ENCODE results near the gene BUD23.
"Not testable (repeated sequence)": the region's sequence is repeated elsewhere in the genome, so short reads cannot be mapped to it uniquely, and the experiment has no call there.

The BUD23 gene

GRCh38 chr7:73699370-73700068 is 16.1 kb downstream of the BUD23 start:
- no peak for DNase-seq (ENCODE audit: extremely low read depth in 1 of 2, low read depth in 1 of 2)

DNA sequence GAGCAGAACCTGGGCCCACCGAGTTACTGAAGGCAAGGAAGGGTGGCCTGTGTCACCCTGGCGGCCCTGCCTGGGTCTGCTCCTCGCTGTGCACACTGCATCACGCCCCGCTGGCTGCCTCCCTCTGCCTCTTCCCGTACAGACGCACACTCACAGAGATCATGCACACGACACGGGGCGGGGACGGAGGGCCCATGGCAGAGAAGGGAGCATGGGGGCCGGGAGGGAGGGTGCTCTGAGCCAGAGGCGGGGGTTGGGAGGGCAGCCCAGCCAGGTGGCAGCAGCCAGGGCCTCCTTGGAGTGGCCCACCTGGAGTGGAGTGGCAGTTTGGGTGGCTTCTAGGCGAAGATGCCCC is 16.6 kb downstream of the BUD23 start:
- no peak for DNase-seq (ENCODE audit: extremely low read depth in 1 of 2, low read depth in 1 of 2)

GRCh38 chr7:73700581-73701134 is 17.3 kb downstream of the BUD23 start:
- no peak for DNase-seq (ENCODE audit: extremely low read depth in 1 of 2, low read depth in 1 of 2)

GRCh38 chr7:73701357-73701995 is 18.1 kb downstream of the BUD23 start:
- DNase-seq (ENCODE audit: extremely low read depth in 1 of 2, low read depth in 1 of 2), result no peak

DNA sequence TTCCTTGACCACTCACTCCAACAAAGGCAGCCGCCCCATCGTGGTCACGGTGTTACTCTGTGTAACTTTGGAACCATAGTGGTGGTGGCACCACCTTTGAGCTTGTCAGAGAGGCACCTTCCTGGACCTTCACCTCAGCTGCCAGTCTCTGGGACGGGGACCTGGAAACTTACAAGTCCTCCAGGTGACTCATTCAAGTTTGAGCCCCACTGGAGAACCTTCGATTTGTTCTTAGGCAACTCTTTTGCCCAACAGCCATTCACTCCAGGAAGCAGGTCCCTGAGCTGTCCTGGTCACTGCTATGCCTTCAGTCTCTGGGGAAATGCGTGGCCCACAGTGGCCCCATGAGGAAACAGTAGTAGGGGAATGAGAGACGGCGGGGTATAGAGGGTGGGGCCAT is 18.8 kb downstream of the BUD23 start:
- no peak for DNase-seq (ENCODE audit: extremely low read depth in 1 of 2, low read depth in 1 of 2)

DNA sequence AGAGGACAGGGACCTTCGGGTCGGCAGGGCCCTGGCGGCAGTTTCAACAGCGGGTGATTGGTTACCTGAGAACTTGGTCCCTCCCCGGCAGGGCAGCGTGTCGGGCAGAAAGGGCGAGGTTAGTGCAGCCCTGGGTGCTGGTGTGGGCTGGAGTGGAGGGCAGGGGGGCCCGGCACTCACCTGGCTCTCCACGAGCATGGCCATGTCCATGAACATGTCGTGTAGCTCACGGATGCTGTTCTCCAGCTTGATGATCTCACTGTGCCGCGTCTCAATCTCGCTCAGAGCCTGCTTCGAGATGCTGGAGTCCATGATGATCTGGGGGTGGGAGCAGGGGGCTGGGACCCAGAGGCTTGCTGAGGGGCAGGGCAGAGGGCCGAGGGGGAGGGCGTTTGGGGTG is 19.3 kb downstream of the BUD23 start:
- DNase-seq (ENCODE audit: extremely low read depth in 1 of 2, low read depth in 1 of 2), result no peak

GRCh38 chr7:73703225-73703624 is 19.8 kb downstream of the BUD23 start:
- DNase-seq (ENCODE audit: extremely low read depth in 1 of 2, low read depth in 1 of 2), result no peak

GRCh38 chr7:73703757-73704639 is 20.6 kb downstream of the BUD23 start:
- DNase-seq (ENCODE audit: extremely low read depth in 1 of 2, low read depth in 1 of 2), result no peak

GRCh38 chr7:73704640-73705550 is 21.5 kb downstream of the BUD23 start:
- DNase-seq (ENCODE audit: extremely low read depth in 1 of 2, low read depth in 1 of 2), result no peak

DNA sequence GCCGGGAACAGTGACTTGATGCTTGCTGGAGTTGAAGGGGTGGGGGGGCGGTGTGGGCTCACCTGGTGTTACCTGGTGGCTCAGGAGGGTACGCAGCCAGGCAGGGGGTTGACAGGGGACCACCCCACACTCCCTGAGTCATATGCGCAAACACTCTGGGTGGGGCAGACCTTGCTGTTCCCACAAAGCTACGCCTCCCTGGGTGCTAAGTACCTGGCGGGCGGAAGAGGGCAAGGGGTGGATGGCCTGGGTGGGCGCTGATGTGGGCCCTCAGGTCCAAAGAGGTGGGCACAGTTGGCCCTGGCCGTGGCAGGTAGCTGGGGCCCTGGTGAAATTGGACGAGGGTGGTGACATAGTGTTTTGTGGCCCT is 22.1 kb downstream of the BUD23 start:
- DNase-seq (ENCODE audit: extremely low read depth in 1 of 2, low read depth in 1 of 2), result no peak

DNA sequence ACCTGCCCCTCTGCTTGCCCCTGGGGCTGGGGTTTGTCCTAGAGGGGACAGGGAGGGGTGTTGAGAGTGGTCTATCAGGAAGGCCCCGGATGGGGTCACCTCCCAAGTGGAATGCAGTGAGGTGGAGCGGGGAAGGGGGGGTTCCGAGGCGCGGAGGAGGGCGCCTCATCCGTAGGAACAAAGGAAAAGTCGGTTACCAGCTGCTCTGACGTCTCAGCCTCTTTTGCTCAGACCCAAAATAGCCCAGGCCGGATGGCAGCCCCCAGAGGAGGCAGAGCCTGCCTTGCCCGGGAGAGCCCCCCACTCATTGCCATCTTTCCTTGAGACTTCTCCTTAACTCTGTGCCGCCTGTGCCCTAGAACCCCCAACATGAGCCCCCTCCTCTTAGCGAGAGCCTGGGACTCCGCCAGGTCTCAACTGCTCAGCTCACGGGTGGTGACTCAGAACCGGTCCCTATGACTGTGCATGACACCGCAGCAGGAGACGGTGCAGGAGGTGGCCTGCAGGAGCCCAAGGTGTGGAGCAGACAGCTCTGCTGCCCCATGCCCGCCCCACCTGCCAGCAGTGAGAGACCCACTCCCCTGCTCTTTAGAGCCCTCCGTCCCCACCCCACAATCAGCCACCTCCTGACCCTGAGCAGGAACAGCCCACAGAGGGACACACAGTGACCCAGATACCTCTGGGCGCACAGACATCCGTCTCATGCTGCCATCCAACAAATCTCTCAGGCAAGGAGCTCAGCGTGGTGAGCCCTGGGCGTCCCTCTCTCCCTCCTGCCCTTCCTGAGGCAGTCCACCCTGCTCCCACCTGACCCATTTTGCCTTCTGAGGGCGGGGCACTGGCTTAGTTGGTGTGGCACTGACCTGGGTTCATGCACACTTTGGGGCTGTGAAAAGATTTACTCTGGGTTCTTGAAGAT is 23.0 kb downstream of the BUD23 start:
- DNase-seq (ENCODE audit: extremely low read depth in 1 of 2, low read depth in 1 of 2), result peak in 1 of 2 donors; percentile 43

- DNase-seq (ENCODE audit: extremely low read depth in 1 of 2, low read depth in 1 of 2), result no peak
Measured at GRCh38 chr7:73707045-73707631, 23.7 kb downstream of the BUD23 start.

DNA sequence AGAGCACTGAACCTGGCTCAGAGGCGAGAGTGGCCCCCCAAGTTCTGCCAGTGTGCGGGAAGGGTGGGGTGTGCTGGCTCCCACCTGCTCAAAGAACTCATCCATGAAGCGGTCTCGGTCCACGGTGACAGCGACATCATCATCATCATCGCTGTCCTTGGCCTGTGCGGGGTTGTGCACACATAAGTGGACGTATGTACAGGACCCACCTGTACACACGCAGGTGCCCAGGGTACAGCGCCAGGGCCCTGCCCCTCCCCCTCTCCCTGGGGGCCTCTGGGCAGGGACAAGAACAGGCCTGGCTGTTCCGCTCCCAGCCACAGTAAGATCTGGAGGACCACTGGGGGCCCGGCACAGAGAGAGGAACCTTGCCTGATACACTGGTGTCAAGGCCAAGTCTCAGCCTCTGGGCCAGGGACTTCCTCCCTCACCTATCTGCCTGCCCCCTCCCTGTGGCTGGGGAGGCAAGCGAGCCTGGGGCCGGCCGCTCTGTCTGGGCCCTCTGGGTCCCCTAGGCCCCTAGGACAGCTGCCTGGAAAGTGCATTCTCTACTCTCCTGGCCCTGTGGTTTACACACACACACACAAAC is 25.7 kb downstream of the BUD23 start:
- DNase-seq (ENCODE audit: extremely low read depth in 1 of 2, low read depth in 1 of 2), result no peak

DNA sequence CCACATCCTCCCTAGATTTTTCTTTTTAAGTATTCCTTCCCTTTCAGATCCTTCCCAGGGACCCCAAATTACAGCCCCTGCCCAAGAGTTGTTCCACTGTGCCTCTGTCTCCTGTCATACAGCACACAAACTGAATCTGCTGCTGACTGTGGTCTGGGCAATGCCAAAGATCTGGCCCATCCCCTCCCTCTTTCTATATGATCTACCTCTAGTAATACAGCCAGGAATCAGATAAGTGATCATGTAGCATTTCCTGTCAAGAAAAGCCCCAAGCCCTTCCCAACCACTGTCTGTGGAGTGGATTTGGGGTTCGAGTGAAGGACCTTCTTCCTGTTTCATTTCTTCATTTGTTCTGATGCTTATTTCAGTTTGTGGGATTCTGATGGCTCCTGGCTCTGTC is 29.4 kb downstream of the BUD23 start:
- DNase-seq (ENCODE audit: extremely low read depth in 1 of 2, low read depth in 1 of 2), result no peak

GRCh38 chr7:73713319-73713718 is 29.9 kb downstream of the BUD23 start:
- not testable (repeated sequence) for DNase-seq (ENCODE audit: extremely low read depth in 1 of 2, low read depth in 1 of 2)

GRCh38 chr7:73715648-73716317 is 32.4 kb downstream of the BUD23 start:
- DNase-seq (ENCODE audit: extremely low read depth in 1 of 2, low read depth in 1 of 2), result peak in 1 of 2 donors; percentile 84

DNA sequence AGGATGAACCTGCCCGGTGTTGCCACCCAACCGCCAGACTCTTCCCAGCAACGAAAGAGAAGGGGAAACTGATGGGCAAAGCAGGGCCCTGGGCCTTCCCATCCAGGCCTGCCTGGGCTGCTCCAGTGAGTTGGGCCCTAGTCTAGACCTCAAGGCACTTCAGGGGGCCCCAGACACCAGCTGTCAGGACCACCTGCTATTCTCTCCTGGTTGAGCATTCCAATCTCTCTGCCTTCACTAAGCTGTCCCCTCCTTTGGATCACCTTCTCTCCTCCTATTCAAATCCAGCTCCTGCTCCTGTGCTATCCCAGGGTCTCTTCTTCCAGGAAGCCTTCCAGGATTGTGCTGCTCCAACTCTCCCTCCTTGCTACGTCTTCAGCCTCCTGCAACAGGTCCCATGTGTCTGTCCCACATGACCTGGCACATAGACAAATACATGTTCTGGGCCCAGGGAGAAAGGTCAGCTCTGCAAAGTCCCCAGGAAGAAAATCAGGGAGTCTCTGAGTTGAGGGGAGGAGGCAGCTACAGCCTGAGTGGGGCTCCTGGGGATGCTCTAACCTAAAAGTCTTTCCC is 33.0 kb downstream of the BUD23 start:
- DNase-seq (ENCODE audit: extremely low read depth in 1 of 2, low read depth in 1 of 2), result no peak
